Endothelial cell (in vitro differentiated cells): ENCODE measurements around the gene UGT1A4. TPM values are rescaled to one million over a fixed set of nuclear protein-coding genes. Genes with fewer than 3 reads are reported as not detected.

Experiments
- DNase-seq: peaks from one replicate; pipeline ENCODE4 v3.0.0; 2021; ENCODE audit warnings: low spot score
- H3K27ac Mint-ChIP-seq: one replicate; pipeline ENCODE4 v1.8.0; 2021; ENCODE audit warnings: mixed read lengths, inconsistent platforms; ENCODE audit not compliant: unreplicated experiment
- H3K27me3 Mint-ChIP-seq: one replicate; pipeline ENCODE4 v1.8.0; 2021; ENCODE audit warnings: mild to moderate bottlenecking, moderate library complexity, mixed read lengths, inconsistent platforms; ENCODE audit not compliant: unreplicated experiment
- H3K36me3 Mint-ChIP-seq: one replicate; pipeline ENCODE4 v1.8.0; 2021; ENCODE audit warnings: mild to moderate bottlenecking, low read depth, mixed read lengths, inconsistent platforms; ENCODE audit not compliant: unreplicated experiment
- H3K4me1 Mint-ChIP-seq: one replicate; pipeline ENCODE4 v1.8.0; 2021; ENCODE audit warnings: mild to moderate bottlenecking, mixed read lengths, inconsistent platforms; ENCODE audit not compliant: unreplicated experiment
- H3K4me3 Mint-ChIP-seq: one replicate; pipeline ENCODE4 v1.8.0; 2021; ENCODE audit warnings: mild to moderate bottlenecking, mixed read lengths, inconsistent platforms; ENCODE audit not compliant: unreplicated experiment
- H3K9me3 Mint-ChIP-seq: one replicate; pipeline ENCODE4 v1.8.0; 2021; ENCODE audit warnings: mixed read lengths, inconsistent platforms; ENCODE audit not compliant: unreplicated experiment
- CTCF ChIP-seq: fragments of 200-600 bp; sonication (generic); IDR thresholded peaks from one replicate; pipeline ENCODE4 v1.5.0; 2021; ENCODE audit warnings: antibody characterized with exemption; ENCODE audit not compliant: unreplicated experiment
- total RNA-seq: library from RNA; stranded (reverse); fragmentation: NEBNext Ultra II Directional; extraction: Animal tissue kit (Norgen Biotek cat#: 25700); gene quantifications from one replicate; pipeline ENCODE4 v1.2.1, GENCODE V29; 2021; ENCODE audit not compliant: unreplicated experiment

Gene UGT1A4
- total RNA-seq, 1 donor from 2014 or later = not detected

GRCh38 chr2:233801357-233802131 lies 83.0 kb downstream of the UGT1A4 start:
- no peaks in the 10 kb centered on the region for H3K36me3 Mint-ChIP-seq
- no peak for TF ChIP-seq CTCF
- H3K9me3 Mint-ChIP-seq = no peaks in the 10 kb centered on the region
- no peak overlapping the region for H3K4me3 Mint-ChIP-seq
- no peaks in the 10 kb centered on the region for H3K4me1 Mint-ChIP-seq
- H3K27ac Mint-ChIP-seq = no peak overlapping the region
- no peak for DNase-seq
- peaks cover 11% of the 10 kb centered on the region for H3K27me3 Mint-ChIP-seq

GRCh38 chr2:233802132-233802815 lies 83.7 kb downstream of the UGT1A4 start:
- DNase-seq = no peak
- Mint-ChIP-seq H3K4me1 (no peaks in the 10 kb centered on the region), H3K27ac (no peak overlapping the region), H3K36me3 (no peaks in the 10 kb centered on the region), H3K4me3 (no peak overlapping the region), H3K9me3 (no peaks in the 10 kb centered on the region), H3K27me3 (peaks cover 11% of the 10 kb centered on the region)
- no peak for TF ChIP-seq CTCF

- Mint-ChIP-seq H3K36me3 (no peaks in the 10 kb centered on the region), H3K27ac (no peak overlapping the region), H3K4me3 (no peak overlapping the region), H3K27me3 (peaks cover 11% of the 10 kb centered on the region), H3K4me1 (no peaks in the 10 kb centered on the region), H3K9me3 (no peaks in the 10 kb centered on the region)
- no peak for DNase-seq
- no peak for TF ChIP-seq CTCF
Measured at GRCh38 chr2:233803292-233803911, 84.9 kb downstream of the UGT1A4 start.

- H3K27ac Mint-ChIP-seq = no peak overlapping the region
- no peak for TF ChIP-seq CTCF
- H3K4me3 Mint-ChIP-seq = no peak overlapping the region
- H3K9me3 Mint-ChIP-seq = no peaks in the 10 kb centered on the region
- no peak for DNase-seq
- H3K27me3 Mint-ChIP-seq = peaks cover 11% of the 10 kb centered on the region
- H3K4me1 Mint-ChIP-seq = no peaks in the 10 kb centered on the region
- H3K36me3 Mint-ChIP-seq = no peaks in the 10 kb centered on the region
Measured at GRCh38 chr2:233803994-233804393, 85.5 kb downstream of the UGT1A4 start.
